ENCODE measurements around the gene GEMIN8. TPM values are rescaled to one million over a fixed set of nuclear protein-coding genes. Genes with fewer than 3 reads are reported as not detected.

GEMIN8 gene
- total and polyA plus RNA-seq, 2 of the 8 experiments (the other 6 are each of a cell fraction or from before 2014, with no cell fraction given) = 18.2 to 31.4 TPM

GRCh38 chrX:13966793-13967125 is 62.9 kb downstream of the GEMIN8 start (continued):
- no peak for TF ChIP-seq CHD7 (IDR thresholded peaks at IDR 0.05; ENCODE audit: insufficient replicate concordance, low read length)

Measured in H1 (cell line).